ENCODE data around the gene SRSF9. TPM values are rescaled to one million over a fixed set of nuclear protein-coding genes. Genes with fewer than 3 reads are reported as not detected.

The SRSF9 gene
- total RNA-seq, 3 donors from 2014 or later (not counting 1 experiment from before 2014, with no cell fraction given): 175 to 191 (median 179) TPM

DNA sequence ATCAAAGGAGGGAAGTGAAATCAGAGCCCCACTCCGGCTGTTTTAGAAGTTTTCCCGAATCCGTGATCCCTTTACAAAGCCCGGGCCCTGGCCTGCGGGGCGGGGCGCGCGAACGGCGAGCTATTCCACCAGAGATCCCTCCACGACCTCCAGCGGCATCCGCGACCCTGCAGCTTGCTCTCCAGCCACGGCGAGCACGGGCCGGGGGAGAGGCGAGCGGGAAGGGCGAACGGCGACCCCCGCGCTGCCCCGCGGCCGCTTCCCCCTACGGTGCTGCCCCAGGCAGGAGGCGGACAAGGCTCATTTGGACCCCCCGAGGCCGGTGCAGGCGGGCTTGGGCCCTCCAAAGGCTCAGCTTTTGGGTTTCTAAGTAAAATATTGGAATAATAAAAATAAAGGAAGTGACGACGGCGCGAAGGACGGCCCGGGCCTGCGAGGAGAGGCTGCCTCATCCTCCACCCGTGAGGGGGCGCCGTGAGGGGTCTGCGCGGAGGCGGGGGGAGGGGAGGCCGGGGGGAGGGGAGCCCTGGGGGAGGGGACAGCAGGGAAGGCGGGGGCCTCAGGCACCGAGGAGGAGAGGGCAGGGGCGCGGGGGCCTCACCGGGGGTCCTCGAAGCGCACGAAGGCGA, 613 bp downstream of the SRSF9 start:
- Histone ChIP-seq H3K27ac (ENCODE audit: low read length) (peak overlapping the region; percentile 86), H3K4me3 (ENCODE audit: low read length) (peak overlapping the region; percentile 83), H3K9me3 (ENCODE audit: control insufficient read depth, insufficient read depth, low read length) (no peaks in the 10 kb centered on the region), H3K27me3 (ENCODE audit: control insufficient read depth, insufficient read depth, low read length) (no peaks in the 10 kb centered on the region), H3K4me1 (ENCODE audit: control insufficient read depth, insufficient read depth, low read length) (peaks cover 41% of the 10 kb centered on the region), H3K36me3 (ENCODE audit: control insufficient read depth, insufficient read depth, low read length) (peaks cover 28% of the 10 kb centered on the region)
- peak overlapping the region; percentile 91 to 97 for H3K27ac Mint-ChIP-seq
- intact Hi-C loops (cut with micrococcal nuclease): loop anchor here (1.0 kb wide), 2 partner anchors 12 to 27 kb away; partner anchors contain the start of gene DYNLL1
- no peaks in the 10 kb centered on the region for H3K9me3 Mint-ChIP-seq
- no peaks in the 10 kb centered on the region for H3K27me3 Mint-ChIP-seq (ENCODE audit: low read depth in 2 of 2)
- under 1% methylated on average over 56 of the region's 57 CpGs for WGBS (ENCODE audit: insufficient coverage)
- peak; percentile 38 to 57 (median 48) for ATAC-seq
- H3K4me3 Mint-ChIP-seq: peak overlapping the region; percentile 95
- DNase-seq: peak; percentile 37 to 40
- TF ChIP-seq, protein P1, sequence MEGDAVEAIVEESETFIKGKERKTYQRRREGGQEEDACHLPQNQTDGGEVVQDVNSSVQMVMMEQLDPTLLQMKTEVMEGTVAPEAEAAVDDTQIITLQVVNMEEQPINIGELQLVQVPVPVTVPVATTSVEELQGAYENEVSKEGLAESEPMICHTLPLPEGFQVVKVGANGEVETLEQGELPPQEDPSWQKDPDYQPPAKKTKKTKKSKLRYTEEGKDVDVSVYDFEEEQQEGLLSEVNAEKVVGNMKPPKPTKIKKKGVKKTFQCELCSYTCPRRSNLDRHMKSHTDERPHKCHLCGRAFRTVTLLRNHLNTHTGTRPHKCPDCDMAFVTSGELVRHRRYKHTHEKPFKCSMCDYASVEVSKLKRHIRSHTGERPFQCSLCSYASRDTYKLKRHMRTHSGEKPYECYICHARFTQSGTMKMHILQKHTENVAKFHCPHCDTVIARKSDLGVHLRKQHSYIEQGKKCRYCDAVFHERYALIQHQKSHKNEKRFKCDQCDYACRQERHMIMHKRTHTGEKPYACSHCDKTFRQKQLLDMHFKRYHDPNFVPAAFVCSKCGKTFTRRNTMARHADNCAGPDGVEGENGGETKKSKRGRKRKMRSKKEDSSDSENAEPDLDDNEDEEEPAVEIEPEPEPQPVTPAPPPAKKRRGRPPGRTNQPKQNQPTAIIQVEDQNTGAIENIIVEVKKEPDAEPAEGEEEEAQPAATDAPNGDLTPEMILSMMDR (IDR thresholded peaks at IDR 0.05): no peak
- peaks cover 71 to 76% of the 10 kb centered on the region in 2 donors for H3K4me1 Mint-ChIP-seq
- H3K36me3 Mint-ChIP-seq: peaks cover 14% of the 10 kb centered on the region

DNA sequence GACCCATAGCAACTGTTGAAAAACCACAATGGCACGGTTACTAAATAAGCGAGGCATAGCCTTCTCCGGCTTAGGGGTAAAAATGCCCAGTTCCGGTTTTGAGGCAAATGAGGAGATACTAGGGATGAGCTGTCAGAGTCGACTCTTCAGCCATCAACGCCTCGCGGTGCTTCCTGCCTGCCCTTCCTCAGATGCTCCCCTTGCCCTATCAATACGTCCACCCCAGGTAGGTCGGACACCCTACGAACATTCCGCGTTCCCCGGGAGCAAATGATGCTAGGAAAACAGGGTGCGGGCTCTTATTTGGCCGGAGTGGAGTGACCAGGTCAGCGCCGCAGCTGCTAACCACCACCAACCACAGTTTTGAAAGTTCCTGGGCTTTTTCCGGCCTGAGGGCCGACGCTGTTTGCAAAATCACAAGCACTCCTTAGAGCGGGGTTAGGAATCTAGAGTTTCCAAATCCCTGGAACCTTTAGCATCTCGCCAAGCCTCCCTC, 1.2 kb downstream of the SRSF9 start:
- Mint-ChIP-seq H3K4me3 (peak overlapping the region; percentile 95), H3K4me1 (peaks cover 67 to 76% of the 10 kb centered on the region in 2 donors), H3K36me3 (peaks cover 14% of the 10 kb centered on the region), H3K27me3 (ENCODE audit: low read depth in 2 of 2) (no peaks in the 10 kb centered on the region), H3K27ac (peak overlapping the region; percentile 91 to 97), H3K9me3 (no peaks in the 10 kb centered on the region)
- no peak for ATAC-seq
- TF ChIP-seq, protein P1 (IDR thresholded peaks at IDR 0.05): no peak
- peak overlapping the region; percentile 86 for H3K27ac ChIP-seq (ENCODE audit: low read length)
- intact Hi-C loops (cut with micrococcal nuclease): no loop called here
- under 1% methylated on average over 23 of the region's 23 CpGs for WGBS (ENCODE audit: insufficient coverage)
- H3K27me3 ChIP-seq (ENCODE audit: control insufficient read depth, insufficient read depth, low read length): no peaks in the 10 kb centered on the region
- H3K9me3 ChIP-seq (ENCODE audit: control insufficient read depth, insufficient read depth, low read length): no peaks in the 10 kb centered on the region
- H3K36me3 ChIP-seq (ENCODE audit: control insufficient read depth, insufficient read depth, low read length): peaks cover 34% of the 10 kb centered on the region
- H3K4me3 ChIP-seq (ENCODE audit: low read length): peak overlapping the region; percentile 83
- peak; percentile 28 to 48 for DNase-seq
- peaks cover 41% of the 10 kb centered on the region for H3K4me1 ChIP-seq (ENCODE audit: control insufficient read depth, insufficient read depth, low read length)

DNA sequence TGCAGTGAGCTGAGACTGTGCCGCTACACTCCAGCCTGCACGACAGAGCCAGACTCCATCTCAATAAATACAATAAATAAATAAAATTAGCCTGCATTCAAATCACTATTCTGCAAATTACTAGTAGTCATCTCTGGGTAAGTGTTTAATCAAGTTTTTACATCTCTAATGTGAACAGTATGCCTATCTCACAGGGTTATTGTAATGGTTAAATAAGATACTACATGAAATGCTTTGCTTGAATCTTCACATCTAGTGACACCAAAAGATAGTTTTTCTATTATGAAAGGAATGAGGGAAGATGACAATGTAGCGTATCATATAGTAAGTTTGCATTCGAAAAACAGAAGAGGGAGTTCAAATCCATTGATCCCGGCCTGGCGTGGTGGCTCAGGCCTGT, 2.1 kb downstream of the SRSF9 start:
- Mint-ChIP-seq H3K4me1 (peaks cover 58 to 68% of the 10 kb centered on the region in 2 donors), H3K27me3 (ENCODE audit: low read depth in 2 of 2) (no peaks in the 10 kb centered on the region), H3K27ac (peak overlapping the region; percentile 91 to 97), H3K36me3 (peaks cover 14% of the 10 kb centered on the region), H3K9me3 (no peaks in the 10 kb centered on the region), H3K4me3 (peak overlapping the region; percentile 95)
- intact Hi-C loops (cut with micrococcal nuclease): no loop called here
- 96% methylated on average over 6 of the region's 6 CpGs for WGBS (ENCODE audit: insufficient coverage)
- no peak for ATAC-seq
- Histone ChIP-seq H3K4me1 (ENCODE audit: control insufficient read depth, insufficient read depth, low read length) (peaks cover 41% of the 10 kb centered on the region), H3K27ac (ENCODE audit: low read length) (no peak overlapping the region), H3K36me3 (ENCODE audit: control insufficient read depth, insufficient read depth, low read length) (peaks cover 42% of the 10 kb centered on the region), H3K27me3 (ENCODE audit: control insufficient read depth, insufficient read depth, low read length) (no peaks in the 10 kb centered on the region), H3K4me3 (ENCODE audit: low read length) (no peak overlapping the region), H3K9me3 (ENCODE audit: control insufficient read depth, insufficient read depth, low read length) (no peaks in the 10 kb centered on the region)
- no peak for DNase-seq
- TF ChIP-seq, protein P1 (IDR thresholded peaks at IDR 0.05): no peak

Data from natural killer cell (primary cell).